ENCODE data around the gene LCLAT1.

DNA sequence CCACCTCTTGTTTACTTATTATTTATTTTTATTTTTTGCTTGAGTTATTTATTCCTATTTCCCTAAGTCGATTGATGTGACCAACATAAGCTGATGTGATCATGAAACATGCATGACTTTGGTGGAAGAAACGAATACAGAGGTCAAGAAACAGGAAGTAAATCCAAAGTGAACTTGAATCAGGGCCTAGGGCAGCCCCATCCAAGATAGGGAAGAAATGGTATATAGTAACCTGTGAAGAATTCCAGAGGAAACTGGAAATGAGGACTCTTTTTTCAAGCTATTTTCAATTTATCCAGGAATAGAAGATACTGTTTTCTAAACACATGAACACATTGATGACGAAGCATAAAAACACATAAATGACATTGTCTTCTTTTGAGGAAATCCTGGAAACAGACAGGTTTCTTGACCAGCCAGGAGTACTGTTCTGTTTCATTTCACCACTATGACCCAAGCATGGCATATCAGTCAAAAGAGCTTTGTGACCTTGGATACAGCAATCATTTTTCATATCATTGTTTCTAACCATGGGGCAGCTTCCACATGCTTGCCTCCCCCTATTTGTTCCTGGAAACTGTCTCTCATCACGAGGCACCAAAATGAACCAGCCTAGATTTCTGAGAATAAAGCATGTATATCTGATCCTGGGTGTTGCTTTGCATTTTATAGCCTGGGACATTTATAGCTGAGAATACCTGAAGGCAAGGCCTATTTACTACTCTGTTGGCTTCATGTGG is 9.1 kb upstream of the LCLAT1 start:
- TF ChIP-seq GATA2 (IDR thresholded peaks at IDR 0.05; ENCODE audit: low read depth, low read length) (no peak), GATA3 (IDR thresholded peaks at IDR 0.05; ENCODE audit: low read depth, low read length) (no peak)

All from SH-SY5Y (cell line).